ENCODE results near the gene S1PR3. TPM values are rescaled to one million over a fixed set of nuclear protein-coding genes. Genes with fewer than 3 reads are reported as not detected.

S1PR3 gene
- total RNA-seq, 2 donors from 2014 or later = 8.2 to 16.3 TPM

GRCh38 chr9:89042984-89043383 lies 51.7 kb downstream of the S1PR3 start:
- no peak overlapping the region for H3K4me3 ChIP-seq
- TF ChIP-seq CTCF (IDR thresholded peaks at IDR 0.05) (no peak), POLR2A (IDR thresholded peaks at IDR 0.05) (no peak), POLR2AphosphoS5 (IDR thresholded peaks at IDR 0.05) (no peak)
- no peaks in the 10 kb centered on the region for H3K4me1 ChIP-seq (replicated peaks)
- no peak for DNase-seq (ENCODE audit: low spot score)
- no peak overlapping the region for H3K27ac ChIP-seq
- no peaks in the 10 kb centered on the region for H3K9me3 ChIP-seq
- H3K27me3 ChIP-seq (replicated peaks; ENCODE audit: insufficient read depth) = no peaks in the 10 kb centered on the region
- no peaks in the 10 kb centered on the region for H3K36me3 ChIP-seq
- WGBS = 71% methylated on average over 9 of the region's 9 CpGs
- intact Hi-C loops (cut with DNase I) = no loop called here

GRCh38 chr9:89044104-89044503 lies 52.8 kb downstream of the S1PR3 start:
- Histone ChIP-seq H3K36me3 (no peaks in the 10 kb centered on the region), H3K4me3 (no peak overlapping the region), H3K9me3 (no peaks in the 10 kb centered on the region), H3K4me1 (replicated peaks) (no peaks in the 10 kb centered on the region), H3K27ac (no peak overlapping the region), H3K27me3 (replicated peaks; ENCODE audit: insufficient read depth) (no peaks in the 10 kb centered on the region)
- DNase-seq (ENCODE audit: low spot score) = no peak
- WGBS = 91% methylated on average over 2 of the region's 2 CpGs
- TF ChIP-seq POLR2A (IDR thresholded peaks at IDR 0.05) (no peak), POLR2AphosphoS5 (IDR thresholded peaks at IDR 0.05) (no peak), CTCF (IDR thresholded peaks at IDR 0.05) (no peak)
- intact Hi-C loops (cut with DNase I) = no loop called here

- Histone ChIP-seq H3K4me1 (replicated peaks) (no peaks in the 10 kb centered on the region), H3K9me3 (no peaks in the 10 kb centered on the region), H3K36me3 (no peaks in the 10 kb centered on the region), H3K27ac (no peak overlapping the region), H3K4me3 (no peak overlapping the region), H3K27me3 (replicated peaks; ENCODE audit: insufficient read depth) (no peaks in the 10 kb centered on the region)
- no peak for DNase-seq (ENCODE audit: low spot score)
- intact Hi-C loops (cut with DNase I) = no loop called here
- TF ChIP-seq POLR2AphosphoS5 (IDR thresholded peaks at IDR 0.05) (no peak), POLR2A (IDR thresholded peaks at IDR 0.05) (no peak)
- WGBS = 100% methylated on average over 4 of the region's 4 CpGs
Measured at GRCh38 chr9:89044881-89045280, 53.6 kb downstream of the S1PR3 start.

- intact Hi-C loops (cut with DNase I) = no loop called here
- 30% methylated on average over 2 of the region's 2 CpGs for WGBS
- TF ChIP-seq CTCF (IDR thresholded peaks at IDR 0.05) (no peak), POLR2AphosphoS5 (IDR thresholded peaks at IDR 0.05) (no peak), POLR2A (IDR thresholded peaks at IDR 0.05) (no peak)
- no peak for DNase-seq (ENCODE audit: low spot score)
- Histone ChIP-seq H3K27ac (no peak overlapping the region), H3K27me3 (replicated peaks; ENCODE audit: insufficient read depth) (no peaks in the 10 kb centered on the region), H3K4me3 (no peak overlapping the region), H3K4me1 (replicated peaks) (no peaks in the 10 kb centered on the region), H3K36me3 (no peaks in the 10 kb centered on the region), H3K9me3 (no peaks in the 10 kb centered on the region)
Measured at GRCh38 chr9:89046832-89047231, 55.6 kb downstream of the S1PR3 start.

GRCh38 chr9:89047667-89048066 lies 56.4 kb downstream of the S1PR3 start:
- Histone ChIP-seq H3K9me3 (no peaks in the 10 kb centered on the region), H3K4me3 (no peak overlapping the region), H3K27ac (no peak overlapping the region), H3K36me3 (no peaks in the 10 kb centered on the region), H3K4me1 (replicated peaks) (no peaks in the 10 kb centered on the region), H3K27me3 (replicated peaks; ENCODE audit: insufficient read depth) (no peaks in the 10 kb centered on the region)
- WGBS = 71% methylated on average over 4 of the region's 4 CpGs
- intact Hi-C loops (cut with DNase I) = no loop called here
- TF ChIP-seq POLR2AphosphoS5 (IDR thresholded peaks at IDR 0.05) (no peak), CTCF (IDR thresholded peaks at IDR 0.05) (no peak), POLR2A (IDR thresholded peaks at IDR 0.05) (no peak)
- no peak for DNase-seq (ENCODE audit: low spot score)

Measured in prostate gland (tissue), 2 donors.